Prostate gland (tissue), 2 donors: ENCODE measurements around the gene ADK. TPM values are rescaled to one million over a fixed set of nuclear protein-coding genes. Genes with fewer than 3 reads are reported as not detected.

ENCODE experiments used
- DNase-seq: peaks from one replicate; pipeline ENCODE4 v3.0.0-alpha.2; 2019; ENCODE audit warnings: low spot score
- H3K27ac ChIP-seq, 2 donors: fragments of 200-600 bp; sonication (generic); 2 replicates each; pipeline ENCODE4 v1.5.1; 2017 to 2019
- H3K27me3 ChIP-seq: fragments of 200-600 bp; sonication (generic); replicated peaks from 2 replicates; pipeline ENCODE4 v1.5.1; 2019; ENCODE audit not compliant: insufficient read depth
- H3K36me3 ChIP-seq, 2 donors: fragments of 200-600 bp; sonication (generic); 1 replicate in 1 of 2; 2 replicates in 1 of 2; pipeline versions ENCODE4 v1.5.1 to v1.8.1; 2017 to 2019
- H3K4me1 ChIP-seq: fragments of 200-600 bp; sonication (generic); replicated peaks from 2 replicates; pipeline ENCODE4 v1.5.1; 2019
- H3K4me3 ChIP-seq, 2 donors: fragments of 200-600 bp; sonication (generic); 2 replicates each; pipeline ENCODE4 v1.5.1; 2017 to 2019
- H3K9me3 ChIP-seq: fragments of 200-600 bp; sonication (generic); 2 replicates; pipeline ENCODE4 v1.5.1; 2017
- POLR2A ChIP-seq: fragments of 450-650 bp; IDR thresholded peaks from one replicate; pipeline ENCODE4 v1.6.1; 2016; ENCODE audit warnings: antibody characterized with exemption, mild to moderate bottlenecking
- POLR2AphosphoS5 ChIP-seq: sonication (generic); formaldehyde crosslinking; IDR thresholded peaks from one replicate; pipeline ENCODE4 v1.6.1; 2017; ENCODE audit warnings: antibody characterized with exemption
- WGBS: methylation state at CpG from one replicate; pipeline ENCODE4 v1.1.5; 2018; 5-methylcytosine and 5-hydroxymethylcytosine counted together
- intact Hi-C: fragments of 100-400 bp; cut with DNase I; formaldehyde crosslinking; loops from one replicate; pipeline ENCODE4 v1.14.2; 2022
- total RNA-seq, 2 donors: library from RNA; depleted of rRNA; stranded (reverse); fragments of >200 nt; gene quantifications; one replicate each; pipeline ENCODE4 v1.1.0, GENCODE V29; 2016
- TF ChIP-seq, protein P1 (sequence below), 4 experiments: fragments of 200-600 bp in 2 of 4; fragments of 450-650 bp in 2 of 4; sonication (generic) in 2 of 4; IDR thresholded peaks; 1 replicate in 3 of 4; 2 replicates in 1 of 4; pipeline ENCODE4 v1.5.1; 2016 to 2019; ENCODE audit warnings: antibody characterized with exemption in 4 of 4, mild to moderate bottlenecking in 2 of 4, moderate library complexity in 2 of 4

Gene ADK
- total RNA-seq, 2 donors from 2014 or later: 34.1 to 42.5 TPM

- no peak overlapping the region for H3K27ac ChIP-seq
- 83% methylated on average over 1 of the region's 1 CpG for WGBS
- intact Hi-C loops: loop anchor here (2.0 to 10.0 kb wide), 2 partner anchors 110 to 348 kb away; no protein-coding TSS in a partner anchor
- DNase-seq: no peak
- H3K27me3 ChIP-seq: no peaks in the 10 kb centered on the region
- no peaks in the 10 kb centered on the region for H3K4me1 ChIP-seq
- H3K4me3 ChIP-seq: no peak overlapping the region
- H3K36me3 ChIP-seq: no peaks in the 10 kb centered on the region
- no peaks in the 10 kb centered on the region for H3K9me3 ChIP-seq
- no peak for TF ChIP-seq POLR2A
- TF ChIP-seq, protein P1, sequence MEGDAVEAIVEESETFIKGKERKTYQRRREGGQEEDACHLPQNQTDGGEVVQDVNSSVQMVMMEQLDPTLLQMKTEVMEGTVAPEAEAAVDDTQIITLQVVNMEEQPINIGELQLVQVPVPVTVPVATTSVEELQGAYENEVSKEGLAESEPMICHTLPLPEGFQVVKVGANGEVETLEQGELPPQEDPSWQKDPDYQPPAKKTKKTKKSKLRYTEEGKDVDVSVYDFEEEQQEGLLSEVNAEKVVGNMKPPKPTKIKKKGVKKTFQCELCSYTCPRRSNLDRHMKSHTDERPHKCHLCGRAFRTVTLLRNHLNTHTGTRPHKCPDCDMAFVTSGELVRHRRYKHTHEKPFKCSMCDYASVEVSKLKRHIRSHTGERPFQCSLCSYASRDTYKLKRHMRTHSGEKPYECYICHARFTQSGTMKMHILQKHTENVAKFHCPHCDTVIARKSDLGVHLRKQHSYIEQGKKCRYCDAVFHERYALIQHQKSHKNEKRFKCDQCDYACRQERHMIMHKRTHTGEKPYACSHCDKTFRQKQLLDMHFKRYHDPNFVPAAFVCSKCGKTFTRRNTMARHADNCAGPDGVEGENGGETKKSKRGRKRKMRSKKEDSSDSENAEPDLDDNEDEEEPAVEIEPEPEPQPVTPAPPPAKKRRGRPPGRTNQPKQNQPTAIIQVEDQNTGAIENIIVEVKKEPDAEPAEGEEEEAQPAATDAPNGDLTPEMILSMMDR (IDR thresholded peaks at IDR 0.05): peak in 3 of 4 experiments; percentile 23 to 57 (median 42)
Observed at GRCh38 chr10:74234569-74234968, 83.5 kb downstream of the ADK start.

- Histone ChIP-seq H3K4me3 (no peak overlapping the region), H3K36me3 (no peaks in the 10 kb centered on the region), H3K9me3 (no peaks in the 10 kb centered on the region), H3K4me1 (no peaks in the 10 kb centered on the region), H3K27ac (peak overlapping the region in 1 of 2 donors; percentile 24), H3K27me3 (no peaks in the 10 kb centered on the region)
- TF ChIP-seq POLR2AphosphoS5: peak; percentile 61
- no peak for TF ChIP-seq POLR2A
- TF ChIP-seq, protein P1 (IDR thresholded peaks at IDR 0.05): no peak
- DNase-seq: peak; percentile 53
- intact Hi-C loops: loop anchor here (10.0 kb wide), 1 partner anchor 113 kb away; no protein-coding TSS in a partner anchor
- 22% methylated on average over 6 of the region's 6 CpGs for WGBS
Observed at GRCh38 chr10:74238031-74238431, 87.0 kb downstream of the ADK start.

GRCh38 chr10:74238516-74238915, 87.5 kb downstream of the ADK start:
- Histone ChIP-seq H3K27ac (no peak overlapping the region), H3K36me3 (no peaks in the 10 kb centered on the region), H3K27me3 (no peaks in the 10 kb centered on the region), H3K4me1 (no peaks in the 10 kb centered on the region), H3K9me3 (no peaks in the 10 kb centered on the region), H3K4me3 (no peak overlapping the region)
- DNase-seq: no peak
- WGBS: 90% methylated on average over 2 of the region's 2 CpGs
- TF ChIP-seq POLR2A (no peak), POLR2AphosphoS5 (no peak)
- TF ChIP-seq, protein P1 (IDR thresholded peaks at IDR 0.05): no peak
- intact Hi-C loops: loop anchor here (10.0 kb wide), 1 partner anchor 114 kb away; no protein-coding TSS in a partner anchor

DNA sequence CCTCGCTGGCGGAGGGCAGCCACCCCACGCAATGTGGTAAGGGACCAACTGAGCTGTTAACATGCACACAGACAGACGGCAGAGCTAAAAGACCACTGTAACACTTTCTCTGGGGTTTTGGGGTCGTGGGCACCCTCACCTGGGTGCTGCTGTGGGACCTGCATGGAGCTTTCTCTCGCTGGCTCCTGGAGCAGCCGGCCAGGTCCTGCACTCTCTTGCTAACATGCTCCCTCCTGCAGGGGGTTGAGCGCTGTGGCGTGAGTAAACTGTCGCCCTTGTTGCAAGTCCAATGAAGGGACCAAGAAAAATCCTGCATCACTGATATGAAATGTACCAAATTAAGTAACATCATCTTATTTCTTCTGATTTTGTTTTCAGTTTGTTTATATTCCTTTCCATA, 92.0 kb downstream of the ADK start:
- Histone ChIP-seq H3K4me1 (no peaks in the 10 kb centered on the region), H3K9me3 (no peaks in the 10 kb centered on the region), H3K27ac (no peak overlapping the region), H3K27me3 (no peaks in the 10 kb centered on the region), H3K36me3 (no peaks in the 10 kb centered on the region), H3K4me3 (no peak overlapping the region)
- intact Hi-C loops: loop anchor here (5.0 kb wide), 1 partner anchor 864 kb away; a partner anchor contains a TSS
- no peak for TF ChIP-seq POLR2AphosphoS5
- TF ChIP-seq, protein P1 (IDR thresholded peaks at IDR 0.05): no peak
- TF ChIP-seq POLR2A: no peak
- no peak for DNase-seq
- WGBS: 92% methylated on average over 10 of the region's 10 CpGs

DNA sequence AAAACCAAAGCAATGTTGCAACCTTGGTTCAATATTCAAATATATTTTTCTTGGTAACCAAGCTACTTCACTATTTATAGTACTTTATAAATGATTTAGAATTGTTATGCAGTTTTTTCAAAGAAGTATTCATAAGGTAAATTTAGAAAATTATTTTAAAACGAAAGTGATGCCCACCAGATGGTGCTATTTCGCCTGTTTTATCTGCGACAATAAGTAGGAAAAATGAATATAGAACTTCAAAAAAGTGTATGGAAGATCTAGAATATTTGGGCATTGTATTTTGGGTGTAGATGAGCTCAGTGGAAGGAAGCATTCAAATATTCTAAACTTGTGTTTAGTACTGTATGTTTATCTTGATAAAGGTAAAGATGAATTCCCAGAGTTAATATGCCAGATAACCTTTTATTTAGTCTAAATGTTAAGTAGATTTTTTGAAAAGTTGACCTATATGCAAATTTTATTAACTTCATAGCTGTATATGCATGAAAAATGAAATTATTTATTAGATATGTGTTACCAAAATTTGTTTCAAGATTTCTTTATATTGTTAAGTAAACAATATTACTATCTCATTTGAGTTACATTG, 93.2 kb downstream of the ADK start:
- H3K36me3 ChIP-seq: no peaks in the 10 kb centered on the region
- TF ChIP-seq POLR2AphosphoS5: no peak
- TF ChIP-seq, protein P1 (IDR thresholded peaks at IDR 0.05): peak; percentile 33 to 73 (median 66)
- no peaks in the 10 kb centered on the region for H3K27me3 ChIP-seq
- no peak for DNase-seq
- H3K4me3 ChIP-seq: no peak overlapping the region
- 4% methylated on average over 3 of the region's 3 CpGs for WGBS
- no peak overlapping the region for H3K27ac ChIP-seq
- no peaks in the 10 kb centered on the region for H3K4me1 ChIP-seq
- intact Hi-C loops: loop anchor here (5.0 kb wide), 1 partner anchor 863 kb away; a partner anchor contains a TSS
- H3K9me3 ChIP-seq: no peaks in the 10 kb centered on the region
